WTC11 (cell line): ENCODE measurements around the gene SIK2. TPM values are rescaled to one million over a fixed set of nuclear protein-coding genes. Genes with fewer than 3 reads are reported as not detected.
A peak's percentile ranks its signal among the peaks of the same experiment; 100 is the strongest.

ENCODE experiments used
- ATAC-seq: fragments of 200-7000 bp; cut with Tn5 transposase; 2 replicates; pipeline ENCODE4 v1.10.0; 2021; ENCODE audit warnings: mild to moderate bottlenecking, moderate library complexity
- CTCF ChIA-PET: fragments of 300-600 bp; sonication (Branson Sonifier 250); formaldehyde crosslinking; loops from one replicate; lab custom pipeline; 2021; ENCODE audit warnings: antibody characterized with exemption; lab: Charles Lee
- POLR2A ChIA-PET: fragments of 350-600 bp; sonication (Branson Sonifier 250); formaldehyde crosslinking; loops from one replicate; lab custom pipeline; 2021; ENCODE audit warnings: antibody characterized with exemption; lab: Charles Lee
- DNase-seq: peaks from one replicate; pipeline ENCODE4 v3.0.0; 2021; ENCODE audit warnings: low spot score
- H3K27ac Mint-ChIP-seq: 2 replicates; pipeline ENCODE4 v1.8.0; 2021; ENCODE audit warnings: mixed read lengths
- H3K27me3 Mint-ChIP-seq: 2 replicates; pipeline ENCODE4 v1.8.0; 2021; ENCODE audit warnings: low read depth, mild to moderate bottlenecking, moderate library complexity, mixed read lengths
- H3K36me3 Mint-ChIP-seq: 2 replicates; pipeline ENCODE4 v1.8.0; 2021; ENCODE audit warnings: mixed read lengths
- H3K4me1 Mint-ChIP-seq: 2 replicates; pipeline ENCODE4 v1.8.0; 2022; ENCODE audit warnings: mixed read lengths
- H3K4me3 Mint-ChIP-seq: 2 replicates; pipeline ENCODE4 v1.8.0; 2021; ENCODE audit warnings: mild to moderate bottlenecking, moderate library complexity, mixed read lengths
- H3K9me3 Mint-ChIP-seq: 2 replicates; pipeline ENCODE4 v1.8.0; 2021; ENCODE audit warnings: mixed read lengths
- ARID4B ChIP-seq: sonication (generic); formaldehyde crosslinking; IDR thresholded peaks from 2 replicates; pipeline ENCODE4 v1.8.0; 2023; ENCODE audit warnings: missing genetic modification reagents, mild to moderate bottlenecking, borderline replicate concordance
- ATF3 ChIP-seq: sonication (generic); formaldehyde crosslinking; conservative IDR thresholded peaks from 2 replicates; pipeline ENCODE4 v1.8.1; 2022; ENCODE audit warnings: mild to moderate bottlenecking, missing genetic modification reagents
- CREB1 ChIP-seq: sonication (generic); formaldehyde crosslinking; IDR thresholded peaks from 2 replicates; pipeline ENCODE4 v1.8.0; 2023; ENCODE audit warnings: mild to moderate bottlenecking, missing genetic modification reagents
- ELF4 ChIP-seq: sonication (generic); formaldehyde crosslinking; IDR thresholded peaks from 2 replicates; pipeline ENCODE4 v1.8.1; 2022; ENCODE audit warnings: low read depth, mild to moderate bottlenecking, moderate library complexity, missing genetic modification reagents
- EMX1 ChIP-seq: fragments of 250-450 bp; sonication (Bioruptor Pico); IDR thresholded peaks from 2 replicates; pipeline ENCODE4 v1.8.0; 2021; ENCODE audit warnings: mild to moderate bottlenecking
- FOXP1 ChIP-seq: sonication (generic); formaldehyde crosslinking; IDR thresholded peaks from 2 replicates; pipeline ENCODE4 v1.8.0; 2022; ENCODE audit warnings: missing genetic modification reagents, mild to moderate bottlenecking, moderate library complexity, borderline replicate concordance
- RELA ChIP-seq: sonication (generic); formaldehyde crosslinking; IDR thresholded peaks from 2 replicates; pipeline ENCODE4 v1.8.1; 2022; ENCODE audit warnings: missing genetic modification reagents, mild to moderate bottlenecking, borderline replicate concordance
- TP53 ChIP-seq: sonication (generic); formaldehyde crosslinking; IDR thresholded peaks from 2 replicates; pipeline ENCODE4 v1.8.1; 2023; ENCODE audit warnings: mild to moderate bottlenecking, missing genetic modification reagents
- ZNF317 ChIP-seq: sonication (generic); formaldehyde crosslinking; IDR thresholded peaks from 2 replicates; pipeline ENCODE4 v1.8.1; 2023; ENCODE audit warnings: low read depth, mild to moderate bottlenecking, moderate library complexity, missing genetic modification reagents, borderline replicate concordance
- ZNF423 ChIP-seq: fragments of 250-450 bp; sonication (Bioruptor Pico); IDR thresholded peaks from 2 replicates; pipeline ENCODE4 v2.1.2; 2022; ENCODE audit warnings: mild to moderate bottlenecking, moderate library complexity
- ZNF671 ChIP-seq: fragments of 250-450 bp; sonication (Bioruptor Pico); IDR thresholded peaks from 2 replicates; pipeline ENCODE4 v1.8.0; 2021; ENCODE audit warnings: mild to moderate bottlenecking
- total RNA-seq: library from RNA; stranded (reverse); gene quantifications from 3 replicates; pipeline ENCODE4 v1.2.3, GENCODE V29; 2021
- TF ChIP-seq, protein P1 (sequence below): fragments of 250-450 bp; sonication (Bioruptor Pico); IDR thresholded peaks from 2 replicates; pipeline ENCODE4 v2.1.2; 2022; ENCODE audit warnings: mild to moderate bottlenecking, moderate library complexity
- TF ChIP-seq, protein P2 (sequence below): sonication (generic); formaldehyde crosslinking; IDR thresholded peaks from 2 replicates; pipeline ENCODE4 v1.8.1; 2023; ENCODE audit warnings: mild to moderate bottlenecking, missing genetic modification reagents, moderate library complexity
- TF ChIP-seq, protein P3 (sequence below): sonication (generic); formaldehyde crosslinking; conservative IDR thresholded peaks from 2 replicates; pipeline ENCODE4 v1.8.1; 2023; ENCODE audit warnings: mild to moderate bottlenecking, low read depth, missing genetic modification reagents, moderate library complexity

Gene SIK2
- total RNA-seq, 1 experiment from 2014 or later = 7.2 TPM

GRCh38 chr11:111554532-111554931, 47.7 kb upstream of the SIK2 start (continued):
- no peak for TF ChIP-seq ARID4B
- TF ChIP-seq, protein P1, sequence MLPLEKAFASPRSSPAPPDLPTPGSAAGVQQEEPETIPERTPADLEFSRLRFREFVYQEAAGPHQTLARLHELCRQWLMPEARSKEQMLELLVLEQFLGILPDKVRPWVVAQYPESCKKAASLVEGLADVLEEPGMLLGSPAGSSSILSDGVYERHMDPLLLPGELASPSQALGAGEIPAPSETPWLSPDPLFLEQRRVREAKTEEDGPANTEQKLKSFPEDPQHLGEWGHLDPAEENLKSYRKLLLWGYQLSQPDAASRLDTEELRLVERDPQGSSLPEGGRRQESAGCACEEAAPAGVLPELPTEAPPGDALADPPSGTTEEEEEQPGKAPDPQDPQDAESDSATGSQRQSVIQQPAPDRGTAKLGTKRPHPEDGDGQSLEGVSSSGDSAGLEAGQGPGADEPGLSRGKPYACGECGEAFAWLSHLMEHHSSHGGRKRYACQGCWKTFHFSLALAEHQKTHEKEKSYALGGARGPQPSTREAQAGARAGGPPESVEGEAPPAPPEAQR (CRISPR knock-in tag) = no peak
- no peak for TF ChIP-seq ZNF317
- TF ChIP-seq ELF4 (CRISPR knock-in tag) = no peak

- peaks cover 8% of the 10 kb centered on the region for H3K4me1 Mint-ChIP-seq
- POLR2A ChIA-PET = no interaction called here
- no peak for DNase-seq
- no peak for ATAC-seq
- CTCF ChIA-PET = no interaction called here
- peaks cover 6% of the 10 kb centered on the region; the same call in 1 of the 2 replicates for H3K27me3 Mint-ChIP-seq
- peaks cover 26% of the 10 kb centered on the region for H3K9me3 Mint-ChIP-seq
- H3K4me3 Mint-ChIP-seq = no peak overlapping the region
- H3K36me3 Mint-ChIP-seq = peaks cover 25% of the 10 kb centered on the region
- H3K27ac Mint-ChIP-seq = no peak overlapping the region
- no peak for TF ChIP-seq CREB1 (CRISPR knock-in tag)
Observed at GRCh38 chr11:111555255-111555654, 47.0 kb upstream of the SIK2 start.

DNA sequence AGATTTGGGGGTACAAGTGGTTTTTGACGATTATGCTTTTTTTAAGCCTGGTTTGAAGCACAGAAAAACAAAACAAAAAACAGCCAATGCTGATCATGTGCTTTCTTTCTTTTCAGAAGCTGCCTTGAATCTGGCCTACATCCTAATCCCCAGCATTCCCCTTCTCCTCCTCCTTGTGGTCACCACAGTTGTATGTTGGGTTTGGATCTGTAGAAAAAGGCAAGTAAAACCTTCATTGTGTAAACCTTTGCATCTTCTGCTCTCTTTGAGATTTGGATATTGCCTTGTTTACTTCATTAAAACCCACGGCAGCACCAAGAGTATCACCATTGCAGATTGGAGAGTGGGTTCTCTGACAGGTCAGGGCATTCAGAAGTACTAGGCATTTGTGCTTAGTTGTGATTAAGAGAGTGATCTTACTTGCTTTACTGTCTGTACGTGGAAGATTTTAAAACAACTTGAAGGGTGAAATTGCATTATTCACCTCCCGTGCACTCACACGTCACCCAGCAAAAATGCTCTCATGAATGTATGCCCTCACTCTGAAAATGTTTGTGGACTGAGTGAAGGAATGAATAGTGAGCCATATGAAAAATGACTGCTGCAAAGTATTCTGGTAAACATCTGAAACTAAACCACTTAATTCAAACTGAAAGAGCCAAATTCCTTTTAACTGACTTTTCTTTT, 44.7 kb upstream of the SIK2 start:
- DNase-seq = no peak
- ATAC-seq = no peak
- peaks cover 26% of the 10 kb centered on the region for H3K9me3 Mint-ChIP-seq
- no peak overlapping the region for H3K4me3 Mint-ChIP-seq
- CTCF ChIA-PET = no interaction called here
- H3K36me3 Mint-ChIP-seq = peaks cover 25% of the 10 kb centered on the region
- peaks cover 6% of the 10 kb centered on the region; the same call in 1 of the 2 replicates for H3K27me3 Mint-ChIP-seq
- POLR2A ChIA-PET = no interaction called here
- H3K4me1 Mint-ChIP-seq = peaks cover 18% of the 10 kb centered on the region
- TF ChIP-seq RELA (CRISPR knock-in tag) (no peak), TP53 (CRISPR knock-in tag) (no peak), ZNF671 (CRISPR knock-in tag) (no peak), ZNF423 (no peak), FOXP1 (no peak), EMX1 (CRISPR knock-in tag) (no peak), ATF3 (no peak)
- TF ChIP-seq, protein P2, sequence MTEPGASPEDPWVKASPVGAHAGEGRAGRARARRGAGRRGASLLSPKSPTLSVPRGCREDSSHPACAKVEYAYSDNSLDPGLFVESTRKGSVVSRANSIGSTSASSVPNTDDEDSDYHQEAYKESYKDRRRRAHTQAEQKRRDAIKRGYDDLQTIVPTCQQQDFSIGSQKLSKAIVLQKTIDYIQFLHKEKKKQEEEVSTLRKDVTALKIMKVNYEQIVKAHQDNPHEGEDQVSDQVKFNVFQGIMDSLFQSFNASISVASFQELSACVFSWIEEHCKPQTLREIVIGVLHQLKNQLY (CRISPR knock-in tag) = no peak
- TF ChIP-seq, protein P3, sequence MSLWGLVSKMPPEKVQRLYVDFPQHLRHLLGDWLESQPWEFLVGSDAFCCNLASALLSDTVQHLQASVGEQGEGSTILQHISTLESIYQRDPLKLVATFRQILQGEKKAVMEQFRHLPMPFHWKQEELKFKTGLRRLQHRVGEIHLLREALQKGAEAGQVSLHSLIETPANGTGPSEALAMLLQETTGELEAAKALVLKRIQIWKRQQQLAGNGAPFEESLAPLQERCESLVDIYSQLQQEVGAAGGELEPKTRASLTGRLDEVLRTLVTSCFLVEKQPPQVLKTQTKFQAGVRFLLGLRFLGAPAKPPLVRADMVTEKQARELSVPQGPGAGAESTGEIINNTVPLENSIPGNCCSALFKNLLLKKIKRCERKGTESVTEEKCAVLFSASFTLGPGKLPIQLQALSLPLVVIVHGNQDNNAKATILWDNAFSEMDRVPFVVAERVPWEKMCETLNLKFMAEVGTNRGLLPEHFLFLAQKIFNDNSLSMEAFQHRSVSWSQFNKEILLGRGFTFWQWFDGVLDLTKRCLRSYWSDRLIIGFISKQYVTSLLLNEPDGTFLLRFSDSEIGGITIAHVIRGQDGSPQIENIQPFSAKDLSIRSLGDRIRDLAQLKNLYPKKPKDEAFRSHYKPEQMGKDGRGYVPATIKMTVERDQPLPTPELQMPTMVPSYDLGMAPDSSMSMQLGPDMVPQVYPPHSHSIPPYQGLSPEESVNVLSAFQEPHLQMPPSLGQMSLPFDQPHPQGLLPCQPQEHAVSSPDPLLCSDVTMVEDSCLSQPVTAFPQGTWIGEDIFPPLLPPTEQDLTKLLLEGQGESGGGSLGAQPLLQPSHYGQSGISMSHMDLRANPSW (CRISPR knock-in tag) = no peak
- peak overlapping the region; percentile 15; the same call in 1 of the 2 replicates for H3K27ac Mint-ChIP-seq
